A204.1 (cell line): ENCODE data around the gene SRPX.

Experiments used
- FAIRE-seq: peaks from 2 replicates; lab custom pipeline; 2012; peaks lifted over from hg19 to GRCh38; lab: Jason Lieb, UNC

The SRPX gene

GRCh38 chrX:38138157-38138891, 82.3 kb downstream of the SRPX start:
- FAIRE-seq: no peak

GRCh38 chrX:38129366-38129765, 91.3 kb downstream of the SRPX start:
- no peak for FAIRE-seq

- no peak for FAIRE-seq
These were observed 92.7 kb downstream of the SRPX start for GRCh38 chrX:38127961-38128360.

GRCh38 chrX:38126179-38126578, 94.5 kb downstream of the SRPX start:
- no peak for FAIRE-seq

GRCh38 chrX:38124000-38124399, 96.7 kb downstream of the SRPX start:
- no peak for FAIRE-seq

GRCh38 chrX:38117485-38117884, 103.2 kb downstream of the SRPX start:
- FAIRE-seq: no peak

- FAIRE-seq: no peak
These were observed 104.0 kb downstream of the SRPX start for GRCh38 chrX:38116706-38117105.

GRCh38 chrX:38112566-38112965, 108.1 kb downstream of the SRPX start:
- no peak for FAIRE-seq

GRCh38 chrX:38111196-38111595, 109.5 kb downstream of the SRPX start:
- no peak for FAIRE-seq

GRCh38 chrX:38110231-38110630, 110.4 kb downstream of the SRPX start:
- no peak for FAIRE-seq

GRCh38 chrX:38109042-38109898, 111.4 kb downstream of the SRPX start:
- FAIRE-seq: no peak

- FAIRE-seq: no peak
These were observed 112.3 kb downstream of the SRPX start for GRCh38 chrX:38108364-38108763.

- FAIRE-seq: no peak
These were observed 113.5 kb downstream of the SRPX start for GRCh38 chrX:38106991-38107655.

- FAIRE-seq: no peak
These were observed 115.4 kb downstream of the SRPX start for GRCh38 chrX:38105216-38105725.

- FAIRE-seq: no peak
These were observed 116.5 kb downstream of the SRPX start for GRCh38 chrX:38103857-38104812.

GRCh38 chrX:38102875-38103274, 117.8 kb downstream of the SRPX start:
- FAIRE-seq: no peak

- no peak for FAIRE-seq
These were observed 118.4 kb downstream of the SRPX start for GRCh38 chrX:38102240-38102639.

- FAIRE-seq: no peak
These were observed 121.0 kb downstream of the SRPX start for GRCh38 chrX:38099688-38100087.
